NCI-H1417 treated with DMSO at 0.1 percent for 48 hours (cell line): ENCODE data around the gene MEIS1.

Experiments used
- DNase-seq: peaks from one replicate; lab custom pipeline; 2025; lab: John Stamatoyannopoulos, UW

Gene MEIS1

DNA sequence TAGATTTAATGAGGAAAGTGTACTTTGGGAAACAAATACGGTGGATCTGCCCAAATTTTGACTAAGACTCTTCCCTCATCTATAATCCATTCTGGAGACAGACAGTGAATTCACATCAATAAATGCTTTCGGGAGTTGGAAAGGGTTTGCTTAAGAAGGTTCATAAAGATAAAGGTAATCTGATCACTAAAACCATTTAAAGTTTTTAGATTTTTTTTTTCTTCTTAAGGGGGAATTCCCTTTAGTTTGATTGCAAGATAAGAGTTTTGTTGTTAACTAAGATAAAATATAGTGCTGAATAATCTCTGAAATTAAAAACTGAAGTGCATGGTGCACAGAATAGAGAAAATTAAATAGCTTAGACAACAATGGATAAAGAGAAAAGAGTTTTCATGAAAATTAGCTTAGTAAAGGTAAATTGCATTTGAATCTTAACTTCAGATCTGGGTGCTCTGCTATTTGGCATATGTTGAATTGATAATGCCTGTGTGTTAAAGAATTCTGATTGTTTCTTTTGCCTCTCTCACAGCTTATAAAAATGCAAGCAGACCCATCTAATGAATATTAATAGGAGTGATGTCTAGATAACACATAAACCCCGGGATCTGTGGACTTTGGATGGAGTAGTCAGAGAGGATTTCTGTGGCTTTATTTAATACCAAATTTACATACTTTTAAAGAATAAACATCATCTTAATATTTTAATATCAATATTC lies 100.8 kb downstream of the MEIS1 start:
- no peak for DNase-seq

DNA sequence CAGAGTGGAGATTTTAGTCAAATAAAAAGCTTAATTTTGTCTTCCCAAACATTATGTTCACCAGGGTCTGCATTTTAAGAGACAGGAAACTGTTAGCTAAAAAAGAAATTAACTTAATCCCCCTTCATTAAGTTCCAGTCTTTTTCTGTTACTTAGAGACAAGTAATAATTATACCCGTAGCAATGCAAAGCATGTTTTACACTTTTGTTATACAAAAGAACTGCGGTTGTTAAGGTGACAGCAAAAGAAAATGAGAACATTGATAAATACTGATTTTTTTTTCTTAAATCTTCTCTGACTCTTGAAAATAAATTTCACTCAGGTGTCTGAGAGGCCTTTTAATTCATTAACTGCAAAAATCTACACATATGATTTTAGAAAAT lies 101.4 kb downstream of the MEIS1 start:
- DNase-seq: no peak

DNA sequence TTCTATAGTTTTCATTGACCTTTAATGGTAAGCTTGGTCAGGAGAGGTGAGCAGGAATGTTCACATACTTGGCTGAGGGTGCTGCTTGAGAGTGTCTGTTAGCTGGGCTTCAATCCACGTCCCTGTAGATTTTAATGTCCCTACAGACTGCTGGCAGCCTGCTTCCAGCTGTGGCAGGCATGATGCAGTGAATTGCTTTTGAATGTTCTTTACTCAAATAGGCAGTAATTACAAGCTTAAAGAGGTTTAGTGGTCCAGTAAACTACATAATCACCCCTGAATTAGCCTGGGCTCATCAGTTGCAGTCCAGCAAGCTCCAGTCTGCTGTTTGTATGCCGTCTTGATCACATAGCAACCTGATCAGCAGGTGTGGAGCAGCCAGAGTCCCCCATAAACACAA lies 102.1 kb downstream of the MEIS1 start:
- DNase-seq: peak; percentile 100

DNA sequence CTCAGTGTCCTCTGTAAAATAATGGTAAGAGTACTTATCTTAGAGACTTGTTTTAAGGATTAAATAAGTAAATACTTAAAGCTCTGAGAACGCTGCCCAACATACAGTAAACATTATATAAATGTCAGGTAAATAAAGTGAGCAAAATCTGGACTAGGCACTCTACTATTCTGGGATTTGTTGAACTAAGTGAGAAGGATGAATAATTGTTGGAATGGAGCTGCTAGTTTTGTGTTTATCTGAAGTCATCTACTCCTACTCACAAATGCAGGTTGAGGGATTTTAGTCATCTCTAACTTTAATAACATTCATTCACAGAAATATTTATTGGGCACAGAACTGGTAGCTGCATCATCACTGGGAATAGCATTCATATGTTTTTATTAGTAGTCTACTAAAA lies 103.4 kb downstream of the MEIS1 start:
- no peak for DNase-seq

DNA sequence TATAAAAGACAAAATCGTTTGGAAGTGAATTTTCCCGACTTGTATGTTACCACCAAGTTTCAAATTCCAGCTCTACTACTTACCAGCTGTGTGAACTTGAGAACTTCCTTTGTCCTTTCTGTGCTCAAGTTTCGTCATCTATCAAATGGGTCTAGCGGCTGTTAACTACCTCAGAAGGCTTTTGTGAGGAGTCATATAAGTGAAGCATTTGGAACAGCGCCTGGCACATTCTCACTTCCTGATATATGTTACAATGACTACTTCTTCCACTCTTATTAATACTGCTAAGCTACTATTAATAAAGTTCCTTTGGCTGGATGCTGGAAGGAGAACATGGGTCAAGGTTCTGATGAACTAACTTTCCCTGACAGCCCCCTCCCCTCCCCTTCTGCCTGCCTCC lies 104.5 kb downstream of the MEIS1 start:
- no peak for DNase-seq

DNA sequence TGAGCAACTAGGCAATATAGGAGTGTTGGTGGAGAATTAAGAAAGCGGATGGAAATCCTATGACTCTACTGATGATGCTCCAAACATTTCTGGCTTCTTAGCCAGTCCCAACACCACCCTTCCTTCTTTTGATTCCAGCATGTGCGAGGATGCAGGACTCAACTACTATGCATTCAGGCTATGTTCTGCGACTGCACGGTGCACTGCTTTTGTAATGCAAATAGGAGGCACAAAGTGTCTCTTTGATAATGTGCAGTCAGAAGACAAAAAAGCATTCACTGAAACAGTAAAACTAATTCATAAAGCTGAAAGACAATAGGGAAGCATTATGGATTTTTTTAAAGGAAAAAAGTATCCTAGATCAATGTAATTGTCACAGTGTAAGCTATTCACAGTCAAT lies 106.7 kb downstream of the MEIS1 start:
- no peak for DNase-seq

DNA sequence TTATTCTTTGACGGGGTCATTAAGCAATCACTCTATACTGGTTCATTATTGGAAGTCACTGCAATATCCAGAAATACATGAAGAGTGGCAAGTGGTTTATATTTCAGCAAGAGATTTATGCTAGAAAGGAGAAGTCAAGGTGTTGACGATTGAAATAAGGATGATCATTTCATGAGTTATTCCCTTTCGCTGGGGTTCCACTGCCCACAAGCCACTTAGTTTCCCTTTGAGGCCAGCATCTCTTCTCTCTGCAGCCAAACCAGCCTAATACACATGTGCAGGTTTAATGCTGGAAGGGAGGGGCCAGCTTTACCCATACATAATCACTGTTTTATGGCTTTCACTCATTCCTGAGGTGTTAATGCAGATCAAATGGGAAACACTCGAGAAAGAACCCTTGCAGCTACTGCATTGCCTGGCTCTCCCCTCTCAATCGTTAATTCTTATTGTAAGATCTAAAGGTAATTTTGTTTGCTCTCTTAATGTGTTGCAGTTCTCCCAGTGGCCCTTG lies 108.4 kb downstream of the MEIS1 start:
- peak; percentile 65 for DNase-seq

DNA sequence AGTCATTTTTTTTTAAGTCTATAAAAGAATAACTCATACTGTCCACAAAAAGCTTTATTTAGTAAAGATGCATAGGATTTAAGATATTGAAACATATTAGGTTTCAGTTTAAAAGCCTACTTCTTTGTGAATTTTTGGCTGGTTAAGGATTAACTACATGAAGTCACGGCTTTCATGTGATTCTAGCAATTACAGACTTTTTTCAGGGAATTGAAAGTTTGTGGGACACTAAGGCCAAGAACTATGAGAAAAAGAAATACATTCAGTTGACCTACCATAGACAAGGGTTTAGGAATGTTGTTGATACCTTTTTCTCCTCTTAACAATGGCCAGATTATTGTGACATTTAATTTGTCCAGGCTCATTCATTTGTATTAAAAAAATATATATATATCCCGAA lies 109.3 kb downstream of the MEIS1 start:
- no peak for DNase-seq

DNA sequence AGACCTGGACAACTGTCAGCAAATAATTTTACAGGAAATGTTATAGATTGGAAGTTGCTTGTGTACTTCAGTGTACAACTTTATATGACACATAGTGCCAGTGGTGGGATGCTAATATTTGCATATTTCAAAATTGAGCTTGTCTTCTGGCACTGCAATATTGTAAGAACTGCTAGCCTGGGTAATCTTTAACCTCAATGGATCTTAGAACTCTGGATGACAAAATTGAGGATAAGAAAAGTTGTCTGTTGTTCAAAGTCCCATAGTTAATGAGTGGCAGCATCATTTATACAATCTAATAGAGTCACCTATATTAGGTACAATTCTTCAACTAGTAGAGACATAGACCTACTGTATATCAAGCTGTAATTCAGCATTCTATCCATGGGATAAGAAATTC lies 110.3 kb downstream of the MEIS1 start:
- no peak for DNase-seq

DNA sequence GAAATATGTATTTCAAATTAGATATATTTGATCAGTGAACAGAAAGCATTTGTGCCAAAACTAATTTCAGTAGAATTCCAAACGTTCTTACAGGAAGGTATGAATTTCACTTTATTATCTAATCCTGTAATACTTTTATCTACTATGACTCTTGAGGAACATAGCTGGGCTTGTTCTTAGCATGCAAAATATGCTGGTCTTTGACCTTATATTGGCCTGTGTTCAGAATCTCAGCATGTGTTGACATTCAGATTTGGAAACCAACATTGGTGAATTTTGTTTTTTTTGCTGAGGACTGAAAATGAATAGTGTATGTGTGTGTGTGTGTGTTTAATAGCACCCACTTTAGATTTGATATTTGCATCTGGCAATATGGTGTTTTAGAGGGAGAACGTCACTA lies 112.2 kb downstream of the MEIS1 start:
- DNase-seq: no peak

DNA sequence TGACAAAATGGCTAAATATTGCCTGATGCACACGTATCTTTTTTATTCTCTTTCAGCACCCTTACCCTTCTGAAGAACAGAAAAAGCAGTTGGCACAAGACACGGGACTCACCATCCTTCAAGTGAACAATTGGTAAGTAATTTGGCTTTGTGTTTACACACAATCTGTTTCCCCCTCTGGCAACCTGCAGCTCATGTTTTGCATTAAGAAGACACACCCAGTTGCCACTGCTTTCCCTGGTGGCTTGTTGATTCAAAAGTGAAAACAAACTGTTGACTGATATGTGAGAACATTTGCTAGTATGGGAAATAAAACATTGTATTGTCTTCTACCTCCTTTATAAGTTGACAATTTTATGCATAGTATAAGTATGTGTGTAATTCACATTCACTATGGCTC lies 113.0 kb downstream of the MEIS1 start:
- DNase-seq: peak; percentile 96

DNA sequence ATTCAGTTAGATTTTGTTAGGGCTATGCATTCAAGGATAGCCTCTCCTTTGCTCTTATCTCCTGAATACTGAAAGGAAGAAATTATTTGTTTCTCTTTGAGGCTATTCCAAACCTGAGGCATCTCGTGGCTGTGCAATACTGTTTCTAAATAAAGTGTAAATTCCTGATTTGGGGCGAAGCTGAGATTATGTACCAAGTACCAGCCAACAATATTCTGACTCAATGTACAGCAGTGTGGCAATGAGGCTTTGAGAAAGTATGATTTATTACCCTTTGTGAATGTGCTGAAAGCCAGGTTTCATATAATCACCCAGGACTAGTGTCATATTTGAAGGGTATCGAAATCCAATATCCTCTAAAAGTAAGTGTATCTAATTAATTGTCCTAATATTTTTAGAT lies 113.5 kb downstream of the MEIS1 start:
- no peak for DNase-seq

DNA sequence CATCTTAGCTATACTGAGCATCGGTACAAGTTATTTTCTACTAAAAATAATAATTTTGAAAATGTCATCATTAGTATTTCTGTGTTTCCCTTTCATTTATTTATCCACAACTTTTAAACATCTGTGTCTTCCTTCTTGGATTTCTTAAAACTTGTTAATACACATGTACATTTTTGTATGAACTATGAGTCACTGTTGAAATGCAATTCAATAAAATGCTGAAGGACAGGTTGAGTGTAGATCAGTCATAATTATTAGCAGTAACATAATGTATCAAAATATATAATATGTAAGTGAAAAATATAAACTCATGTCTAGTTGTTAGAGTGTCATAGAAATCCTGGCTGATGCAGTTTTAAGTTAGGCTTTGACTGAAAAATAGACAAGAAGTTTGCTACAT lies 115.9 kb downstream of the MEIS1 start:
- DNase-seq: no peak

DNA sequence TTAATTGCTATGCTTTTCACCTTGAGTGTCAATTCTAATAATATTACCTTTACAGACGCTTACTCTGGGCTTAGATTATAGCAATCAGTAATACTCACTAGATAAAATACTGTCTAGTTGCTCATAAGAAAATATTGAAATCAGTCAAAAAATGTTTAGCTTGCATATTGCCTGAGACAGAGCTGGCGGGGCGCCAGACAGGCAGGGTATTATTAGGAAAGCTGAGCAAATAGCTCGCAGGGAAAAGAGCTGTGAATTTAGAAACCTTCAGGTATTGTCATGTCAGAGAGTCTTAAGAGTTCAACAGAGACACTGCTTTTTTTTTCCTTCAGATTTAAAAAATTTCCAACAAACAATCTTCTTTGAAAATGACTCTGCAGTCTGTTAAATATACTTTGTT lies 118.4 kb downstream of the MEIS1 start:
- peak; percentile 93 for DNase-seq

DNA sequence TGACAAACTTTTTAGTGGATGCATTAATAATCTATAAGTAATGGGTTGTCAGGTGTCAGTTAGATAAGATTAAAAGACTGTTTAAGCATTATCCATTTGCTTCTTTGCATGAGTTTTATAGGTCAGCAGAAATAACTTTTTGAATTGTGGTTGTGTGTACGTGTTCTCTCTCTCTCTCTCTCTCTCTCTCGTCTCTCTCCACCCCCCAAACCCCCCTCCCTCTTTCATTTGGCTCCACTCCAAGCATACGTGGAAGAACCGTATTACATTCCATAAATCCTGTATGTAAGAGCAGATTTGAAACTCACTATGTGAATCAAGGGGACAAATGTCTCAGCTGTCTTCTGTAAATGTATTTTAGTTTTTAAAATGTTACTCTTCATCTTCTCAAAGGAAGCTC lies 120.2 kb downstream of the MEIS1 start:
- no peak for DNase-seq

DNA sequence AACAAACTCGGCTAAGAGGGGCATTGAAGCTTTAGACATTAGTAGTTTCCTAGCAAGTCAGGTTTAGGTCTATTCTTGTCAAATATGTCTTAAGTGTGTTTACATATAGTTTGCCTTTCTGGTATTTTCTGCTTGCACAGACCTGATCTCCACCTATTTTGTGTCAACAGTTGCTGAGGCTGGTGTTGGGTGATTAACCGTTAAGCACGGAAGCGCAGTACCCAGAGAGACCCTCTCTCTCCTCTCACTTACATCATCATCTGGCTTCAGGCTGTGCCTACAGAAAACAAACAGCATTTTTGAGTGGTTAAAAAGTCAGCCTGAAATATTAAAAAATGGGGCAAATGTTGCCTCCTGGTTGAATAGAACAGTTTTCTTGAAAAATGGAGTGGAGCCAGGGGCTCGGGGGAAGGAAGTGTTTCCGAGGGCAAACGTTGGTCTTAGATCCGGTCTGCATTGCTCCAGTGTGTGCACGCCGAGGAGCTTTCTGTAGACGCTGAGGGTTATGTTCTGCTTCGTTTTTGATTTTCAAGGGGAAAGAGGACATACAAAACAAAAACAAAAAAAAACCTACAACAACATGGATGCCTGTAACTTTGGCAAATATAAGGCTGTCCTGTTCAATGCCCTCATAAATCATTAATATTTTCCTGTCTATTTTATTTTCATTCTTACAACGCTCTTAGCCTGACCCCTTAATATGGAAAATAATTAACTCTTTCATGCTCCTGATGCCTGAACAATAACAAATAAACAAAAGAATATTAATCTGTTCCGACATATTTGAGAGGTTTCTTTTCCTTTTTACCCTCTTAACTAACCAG lies 120.8 kb downstream of the MEIS1 start:
- peak; percentile 45 for DNase-seq

DNA sequence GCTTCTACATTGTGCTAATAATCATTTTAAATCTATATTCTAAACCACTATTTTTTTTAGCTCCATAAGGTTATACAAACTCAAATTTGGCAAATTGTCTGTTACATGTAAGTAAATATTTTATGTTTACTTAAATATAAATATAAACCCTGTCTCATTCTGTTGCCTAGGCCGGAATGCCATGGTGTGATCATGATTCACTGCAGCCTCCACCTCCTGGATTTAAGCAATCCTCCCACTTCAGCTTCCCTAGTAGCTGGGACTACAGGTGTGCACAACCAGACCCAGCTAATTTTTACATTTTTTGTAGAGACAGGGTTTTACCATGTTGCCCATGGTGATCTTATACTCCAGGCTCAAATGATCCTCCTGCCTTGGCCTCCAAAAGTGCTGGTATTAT lies 124.7 kb downstream of the MEIS1 start:
- DNase-seq: no peak

DNA sequence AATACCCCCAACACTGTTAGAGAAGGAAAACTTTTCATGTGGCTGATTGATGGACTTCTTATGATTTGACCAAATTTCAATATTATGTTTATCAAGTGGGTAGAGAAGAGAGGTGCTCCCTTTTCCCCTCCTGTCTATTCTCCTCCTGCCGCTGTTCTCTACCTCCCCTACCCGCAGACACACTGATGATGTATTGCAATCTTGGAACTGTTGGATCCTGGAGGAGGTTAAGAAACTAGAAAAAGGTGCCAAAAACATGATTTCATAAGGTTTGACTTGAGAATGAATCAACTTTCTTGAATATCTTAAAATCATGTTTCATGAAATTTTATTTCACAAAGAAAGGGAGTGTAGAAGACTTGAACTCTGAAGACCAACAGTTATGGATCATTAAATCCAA lies 125.8 kb downstream of the MEIS1 start:
- no peak for DNase-seq

DNA sequence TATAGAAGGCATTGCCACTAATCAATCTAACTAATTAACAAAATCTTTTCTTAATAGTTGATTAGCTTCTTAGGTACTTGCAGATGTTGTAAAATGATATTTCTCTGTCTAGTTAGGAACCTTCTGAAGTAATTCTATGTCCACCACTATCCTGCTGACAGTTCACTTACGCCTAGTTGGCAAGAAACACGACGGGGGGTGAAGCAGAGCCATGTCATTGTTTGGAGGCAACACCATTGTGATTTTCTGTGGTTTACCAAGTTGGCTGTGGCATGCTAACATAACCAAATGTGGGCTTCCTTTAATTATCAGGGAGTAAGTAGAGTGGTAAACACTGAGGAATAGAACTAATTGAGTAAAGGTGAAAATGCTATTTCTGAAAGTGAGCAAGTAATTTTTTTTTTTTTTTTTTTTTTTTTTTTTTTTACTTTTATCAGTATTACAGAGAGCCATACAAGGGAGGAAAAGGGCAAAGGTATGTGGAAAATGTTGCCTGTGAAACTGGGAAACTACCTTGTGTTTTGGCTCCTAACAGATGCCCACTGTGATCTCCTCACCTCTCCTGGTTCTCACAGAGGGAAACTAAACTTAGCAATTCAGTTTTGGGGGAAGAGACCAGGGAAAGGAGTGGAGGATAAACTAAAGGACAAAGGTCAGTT lies 126.8 kb downstream of the MEIS1 start:
- no peak for DNase-seq

DNA sequence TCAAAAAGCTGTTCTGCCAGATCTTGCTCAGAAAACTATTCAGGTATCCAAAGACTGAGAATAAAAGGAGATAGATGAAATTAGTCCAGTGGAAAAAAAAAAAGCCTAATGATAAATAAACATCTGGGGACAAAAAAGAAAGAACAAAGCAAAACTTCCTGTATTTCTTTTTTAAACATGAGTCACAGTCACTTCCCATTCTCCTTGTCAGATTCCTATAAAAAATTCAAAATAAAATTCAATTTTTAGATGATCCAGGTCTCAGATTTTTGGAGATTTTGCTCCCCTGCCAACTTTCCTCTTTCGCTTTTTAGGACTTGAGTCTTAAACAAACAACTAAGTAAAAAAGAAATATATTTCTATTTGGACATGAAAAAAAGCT lies 127.4 kb downstream of the MEIS1 start:
- DNase-seq: no peak

DNA sequence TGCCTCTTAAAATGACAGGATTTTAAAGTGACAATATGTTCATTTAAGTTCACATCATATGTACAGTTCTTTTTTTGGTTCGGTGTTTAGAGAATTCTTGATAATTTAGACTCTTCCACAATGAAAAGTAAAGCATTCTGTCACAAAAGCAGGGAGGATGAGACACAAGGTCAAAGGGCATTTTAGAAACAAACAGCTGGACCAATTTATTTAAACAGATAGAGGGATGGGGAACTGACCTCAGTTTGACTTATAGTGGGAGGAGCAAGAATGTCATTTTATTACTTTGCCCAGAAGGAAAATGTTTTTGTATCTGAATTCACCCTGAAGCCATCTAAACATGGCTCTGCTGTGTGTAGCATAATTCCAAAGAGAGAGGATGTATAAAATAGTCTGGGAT lies 128.5 kb downstream of the MEIS1 start:
- DNase-seq: no peak

DNA sequence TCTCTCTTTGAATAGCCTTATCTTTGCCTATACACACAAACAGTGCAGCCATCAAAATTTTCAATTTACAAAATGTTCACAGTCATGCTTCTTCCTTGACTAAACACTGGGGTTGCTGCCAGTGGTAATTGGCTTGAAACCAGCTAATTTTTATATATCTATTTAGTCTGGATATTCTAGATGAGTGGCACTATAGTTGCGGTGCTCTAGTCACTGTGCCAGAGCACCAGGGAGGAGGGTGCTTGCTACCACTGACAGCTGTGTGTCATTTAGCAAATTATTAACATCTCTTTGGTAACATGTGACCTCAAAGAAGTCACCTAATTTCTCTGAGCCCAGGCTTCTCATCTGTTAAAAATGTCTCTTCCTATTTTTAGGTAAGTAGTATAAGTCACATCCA lies 130.4 kb downstream of the MEIS1 start:
- no peak for DNase-seq
